ENCODE data around the gene CAMKK2. TPM values are rescaled to one million over a fixed set of nuclear protein-coding genes. Genes with fewer than 3 reads are reported as not detected.

The CAMKK2 gene
- total and polyA plus RNA-seq, 8 donors: 36.4 to 47.8 (median 44.4) TPM

DNA sequence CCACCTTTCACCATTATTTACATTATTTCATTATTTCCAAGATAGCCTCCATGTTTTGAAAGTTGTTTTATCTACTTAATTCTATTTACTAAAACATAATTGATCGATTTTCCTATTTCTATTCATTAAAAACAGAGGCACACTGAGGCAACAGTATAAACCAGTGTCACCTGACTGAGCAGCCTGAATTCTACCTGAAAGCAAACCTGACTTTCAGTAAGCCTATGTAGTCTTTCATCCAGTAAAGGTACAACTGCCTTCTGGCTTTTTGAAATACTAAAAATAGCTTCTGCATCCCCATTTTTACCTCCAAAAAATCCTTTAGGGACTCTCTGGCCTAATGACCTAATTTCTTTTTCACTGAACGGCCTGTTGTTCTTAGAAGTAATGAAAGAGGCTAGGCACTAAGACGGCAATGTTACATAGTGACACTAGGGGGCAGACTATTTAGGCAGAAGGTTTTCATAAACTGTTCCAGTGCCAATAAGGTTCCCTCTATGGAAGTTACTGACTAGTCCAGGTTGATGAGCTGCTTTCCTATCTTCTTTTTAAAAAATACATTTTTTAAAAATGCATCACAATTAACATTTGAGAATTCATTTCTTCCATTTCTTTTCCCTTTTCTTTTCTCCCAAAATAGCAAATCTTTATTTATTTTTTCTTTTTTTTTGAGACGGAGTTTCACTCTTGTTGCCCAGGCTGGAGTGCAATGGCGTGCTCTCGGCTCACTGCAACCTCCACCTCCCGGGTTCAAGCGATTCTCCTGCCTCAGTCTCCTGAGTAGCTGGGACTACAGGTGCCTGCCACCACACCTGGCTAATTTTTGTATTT, 38.2 kb upstream of the CAMKK2 start:
- H3K36me3 ChIP-seq: peaks cover 2 to 83% of the 10 kb centered on the region in 2 donors
- DNase-seq (peak in 2 of 4 donors; percentile 40 to 57), ATAC-seq (peak; percentile 98)
- H3K4me3 ChIP-seq: no peak overlapping the region
- H3K27me3 ChIP-seq: no peaks in the 10 kb centered on the region
- H3K9me3 ChIP-seq: no peaks in the 10 kb centered on the region
- no peak overlapping the region for H3K27ac ChIP-seq
- no peaks in the 10 kb centered on the region for H3K4me1 ChIP-seq
- TF ChIP-seq, protein P1, sequence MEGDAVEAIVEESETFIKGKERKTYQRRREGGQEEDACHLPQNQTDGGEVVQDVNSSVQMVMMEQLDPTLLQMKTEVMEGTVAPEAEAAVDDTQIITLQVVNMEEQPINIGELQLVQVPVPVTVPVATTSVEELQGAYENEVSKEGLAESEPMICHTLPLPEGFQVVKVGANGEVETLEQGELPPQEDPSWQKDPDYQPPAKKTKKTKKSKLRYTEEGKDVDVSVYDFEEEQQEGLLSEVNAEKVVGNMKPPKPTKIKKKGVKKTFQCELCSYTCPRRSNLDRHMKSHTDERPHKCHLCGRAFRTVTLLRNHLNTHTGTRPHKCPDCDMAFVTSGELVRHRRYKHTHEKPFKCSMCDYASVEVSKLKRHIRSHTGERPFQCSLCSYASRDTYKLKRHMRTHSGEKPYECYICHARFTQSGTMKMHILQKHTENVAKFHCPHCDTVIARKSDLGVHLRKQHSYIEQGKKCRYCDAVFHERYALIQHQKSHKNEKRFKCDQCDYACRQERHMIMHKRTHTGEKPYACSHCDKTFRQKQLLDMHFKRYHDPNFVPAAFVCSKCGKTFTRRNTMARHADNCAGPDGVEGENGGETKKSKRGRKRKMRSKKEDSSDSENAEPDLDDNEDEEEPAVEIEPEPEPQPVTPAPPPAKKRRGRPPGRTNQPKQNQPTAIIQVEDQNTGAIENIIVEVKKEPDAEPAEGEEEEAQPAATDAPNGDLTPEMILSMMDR (IDR thresholded peaks at IDR 0.05): peak; percentile 75 to 89
- intact Hi-C loops (cut with DNase I): loop anchor here in 1 of 2 donors (10.0 kb wide), 1 partner anchor 110 kb away; no protein-coding TSS in a partner anchor

GRCh38 chr12:121333747-121334146, 37.2 kb upstream of the CAMKK2 start:
- no peak for ATAC-seq
- TF ChIP-seq, protein P1 (IDR thresholded peaks at IDR 0.05): no peak
- Histone ChIP-seq H3K36me3 (peaks cover 2 to 83% of the 10 kb centered on the region in 2 donors), H3K4me1 (no peaks in the 10 kb centered on the region), H3K4me3 (no peak overlapping the region), H3K9me3 (no peaks in the 10 kb centered on the region), H3K27ac (no peak overlapping the region), H3K27me3 (no peaks in the 10 kb centered on the region)
- intact Hi-C loops (cut with DNase I): loop anchor here in 1 of 2 donors (10.0 kb wide), 1 partner anchor 111 kb away; no protein-coding TSS in a partner anchor
- no peak for DNase-seq

GRCh38 chr12:121331248-121331647, 34.7 kb upstream of the CAMKK2 start:
- DNase-seq: no peak
- TF ChIP-seq, protein P1 (IDR thresholded peaks at IDR 0.05): no peak
- H3K36me3 ChIP-seq: peaks cover 2 to 93% of the 10 kb centered on the region in 2 donors
- H3K27me3 ChIP-seq: no peaks in the 10 kb centered on the region
- no peak overlapping the region for H3K4me3 ChIP-seq
- intact Hi-C loops (cut with DNase I): loop anchor here in 1 of 2 donors (10.0 kb wide), 1 partner anchor 114 kb away; no protein-coding TSS in a partner anchor
- ATAC-seq: no peak
- H3K4me1 ChIP-seq: peaks cover 0 to 6% of the 10 kb centered on the region in 2 donors
- H3K9me3 ChIP-seq: no peaks in the 10 kb centered on the region
- H3K27ac ChIP-seq: no peak overlapping the region

DNA sequence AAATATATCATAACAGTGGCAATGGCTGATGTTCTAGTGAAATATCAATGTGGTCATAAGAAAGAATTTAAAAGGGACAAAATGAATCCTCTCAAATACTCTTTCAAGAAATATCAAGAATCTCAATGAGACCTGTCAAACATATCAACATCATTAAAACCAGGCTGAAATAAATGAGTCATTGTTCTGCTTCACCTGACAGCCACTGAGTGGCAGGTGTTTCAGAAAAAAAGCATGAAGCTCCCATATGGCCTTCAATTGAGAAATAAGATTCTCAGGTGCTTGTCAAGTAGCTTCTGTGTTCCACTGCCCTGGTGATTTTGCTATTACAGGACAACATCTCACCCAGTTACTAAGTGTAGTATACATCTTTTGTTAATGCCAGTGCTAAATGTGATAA, 34.2 kb upstream of the CAMKK2 start:
- intact Hi-C loops (cut with DNase I): loop anchor here in 1 of 2 donors (10.0 kb wide), 1 partner anchor 114 kb away; no protein-coding TSS in a partner anchor
- peaks cover 0 to 12% of the 10 kb centered on the region in 2 donors for H3K4me1 ChIP-seq
- H3K36me3 ChIP-seq: peaks cover 2 to 93% of the 10 kb centered on the region in 2 donors
- no peak for ATAC-seq
- H3K27me3 ChIP-seq: no peaks in the 10 kb centered on the region
- TF ChIP-seq, protein P1 (IDR thresholded peaks at IDR 0.05): no peak
- no peak overlapping the region for H3K27ac ChIP-seq
- DNase-seq: no peak
- no peak overlapping the region for H3K4me3 ChIP-seq
- H3K9me3 ChIP-seq: no peaks in the 10 kb centered on the region

- Histone ChIP-seq H3K36me3 (peaks cover 2 to 93% of the 10 kb centered on the region in 2 donors), H3K27ac (no peak overlapping the region), H3K4me3 (no peak overlapping the region), H3K27me3 (no peaks in the 10 kb centered on the region), H3K4me1 (peaks cover 0 to 15% of the 10 kb centered on the region in 2 donors), H3K9me3 (no peaks in the 10 kb centered on the region)
- TF ChIP-seq, protein P1 (IDR thresholded peaks at IDR 0.05): no peak
- no peak for DNase-seq
- intact Hi-C loops (cut with DNase I): loop anchor here in 1 of 2 donors (10.0 kb wide), 1 partner anchor 115 kb away; no protein-coding TSS in a partner anchor
- no peak for ATAC-seq
Observed at GRCh38 chr12:121330195-121330594, 33.7 kb upstream of the CAMKK2 start.

Data from left lung (tissue), 10 donors.